ENCODE results near the gene PCCB. TPM values are rescaled to one million over a fixed set of nuclear protein-coding genes. Genes with fewer than 3 reads are reported as not detected.

Gene PCCB
- total and polyA plus RNA-seq, 2 donors (not counting 3 experiments of a cell fraction or from before 2014, with no cell fraction given), result 28.6 to 36.5 TPM

DNA sequence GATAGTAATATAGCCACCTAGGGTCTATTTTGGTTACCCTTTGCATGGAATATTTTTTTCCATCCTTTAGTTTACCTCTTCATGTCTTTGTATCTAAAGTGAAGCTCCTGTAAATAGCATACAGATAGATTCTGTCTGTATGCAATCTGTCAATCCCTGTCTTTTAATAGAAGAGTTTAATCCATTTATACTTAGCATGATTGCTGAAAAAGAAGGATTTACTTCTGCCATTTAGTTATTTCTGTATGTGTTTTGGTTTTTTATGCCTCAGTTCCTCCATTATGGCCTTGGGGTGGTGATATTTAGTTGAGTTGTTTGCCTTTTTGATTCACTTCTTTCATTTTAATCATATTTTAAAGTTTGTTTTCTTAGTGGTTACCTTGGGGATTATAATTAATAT is 29.0 kb downstream of the PCCB start:
- no TSS peak for BruUV-seq (replicated peaks)
- Histone ChIP-seq H3K27me3 (ENCODE audit: control insufficient read depth in 2 of 2, insufficient read depth in 2 of 2, low read length in 2 of 2) (no peaks in the 10 kb centered on the region), H3K4me3 (replicated peaks in 1 of 3; ENCODE audit: insufficient read depth in 1 of 3, low read depth in 1 of 3, low read length in 3 of 3) (no peak overlapping the region), H2AFZ (ENCODE audit: low read depth, low read length) (no peak overlapping the region), H3K4me2 (ENCODE audit: insufficient read depth, low read length) (no peak overlapping the region), H3K9ac (replicated peaks; ENCODE audit: extremely low read depth, insufficient read depth, low read length) (no peak overlapping the region), H4K20me1 (replicated peaks; ENCODE audit: control insufficient read depth, extremely low read depth, insufficient read depth, low read length) (no peaks in the 10 kb centered on the region), H3K27ac (ENCODE audit: insufficient read depth, low read depth, low read length) (no peak overlapping the region), H3K79me2 (ENCODE audit: control insufficient read depth, insufficient read depth, low read length) (no peaks in the 10 kb centered on the region), H3K36me3 (ENCODE audit: control insufficient read depth in 2 of 2, extremely low read depth in 1 of 2, insufficient read depth in 2 of 2, low read length in 2 of 2) (no peaks in the 10 kb centered on the region), H3K9me3 (replicated peaks; ENCODE audit: control insufficient read depth, insufficient read depth, low read length) (no peaks in the 10 kb centered on the region), H3K9me1 (replicated peaks; ENCODE audit: control insufficient read depth, extremely low read depth, insufficient read depth, low read length) (no peaks in the 10 kb centered on the region), H3K4me1 (ENCODE audit: control insufficient read depth, extremely low read depth, insufficient read depth, low read length) (no peaks in the 10 kb centered on the region)
- ChIA-PET POLR2A (no interaction called here), CTCF (no interaction called here)
- dilution Hi-C loops (cut with MboI; ENCODE audit: extremely low pct_ligation_motif_present, low sequenced_read_pairs), result no loop called here
- DNase-seq (ENCODE audit: low read depth, low spot score) (no peak), FAIRE-seq (no peak)
- no peak for TF ChIP-seq EZH2 (IDR thresholded peaks at IDR 0.05; ENCODE audit: borderline replicate concordance, low read depth, low read length, severe bottlenecking)
- TF ChIP-seq FOS (IDR thresholded peaks at IDR 0.05; ENCODE audit: borderline replicate concordance, insufficient read depth, low read length), result no peak
- TF ChIP-seq POLR2AphosphoS5 (IDR thresholded peaks at IDR 0.05; ENCODE audit: insufficient read depth, low read depth, low read length), result no peak
- TF ChIP-seq JUN (IDR thresholded peaks at IDR 0.05; ENCODE audit: borderline replicate concordance, insufficient read depth, insufficient read length, low read depth), result no peak
- TF ChIP-seq, protein P1, sequence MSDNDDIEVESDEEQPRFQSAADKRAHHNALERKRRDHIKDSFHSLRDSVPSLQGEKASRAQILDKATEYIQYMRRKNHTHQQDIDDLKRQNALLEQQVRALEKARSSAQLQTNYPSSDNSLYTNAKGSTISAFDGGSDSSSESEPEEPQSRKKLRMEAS (IDR thresholded peaks at IDR 0.05; ENCODE audit: insufficient read depth, insufficient read length), result no peak
- TF ChIP-seq GATA2 (IDR thresholded peaks at IDR 0.05; ENCODE audit: insufficient read depth, insufficient read length, low read depth, low read length), result no peak
- TF ChIP-seq, protein P2, sequence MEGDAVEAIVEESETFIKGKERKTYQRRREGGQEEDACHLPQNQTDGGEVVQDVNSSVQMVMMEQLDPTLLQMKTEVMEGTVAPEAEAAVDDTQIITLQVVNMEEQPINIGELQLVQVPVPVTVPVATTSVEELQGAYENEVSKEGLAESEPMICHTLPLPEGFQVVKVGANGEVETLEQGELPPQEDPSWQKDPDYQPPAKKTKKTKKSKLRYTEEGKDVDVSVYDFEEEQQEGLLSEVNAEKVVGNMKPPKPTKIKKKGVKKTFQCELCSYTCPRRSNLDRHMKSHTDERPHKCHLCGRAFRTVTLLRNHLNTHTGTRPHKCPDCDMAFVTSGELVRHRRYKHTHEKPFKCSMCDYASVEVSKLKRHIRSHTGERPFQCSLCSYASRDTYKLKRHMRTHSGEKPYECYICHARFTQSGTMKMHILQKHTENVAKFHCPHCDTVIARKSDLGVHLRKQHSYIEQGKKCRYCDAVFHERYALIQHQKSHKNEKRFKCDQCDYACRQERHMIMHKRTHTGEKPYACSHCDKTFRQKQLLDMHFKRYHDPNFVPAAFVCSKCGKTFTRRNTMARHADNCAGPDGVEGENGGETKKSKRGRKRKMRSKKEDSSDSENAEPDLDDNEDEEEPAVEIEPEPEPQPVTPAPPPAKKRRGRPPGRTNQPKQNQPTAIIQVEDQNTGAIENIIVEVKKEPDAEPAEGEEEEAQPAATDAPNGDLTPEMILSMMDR (IDR thresholded peaks at IDR 0.05; ENCODE audit: extremely low read depth in 1 of 2, insufficient read depth in 1 of 2, low read depth in 1 of 2, low read length in 2 of 2), result no peak
- TF ChIP-seq MYC (IDR thresholded peaks at IDR 0.05; ENCODE audit: low read depth, low read length), result no peak
- TF ChIP-seq POLR2A (IDR thresholded peaks at IDR 0.05; ENCODE audit: low read depth, low read length), result no peak
- intact Hi-C loops (cut with micrococcal nuclease), result no loop called here

Data from endothelial cell of umbilical vein (primary cell).